GM19463 (cell line): ENCODE results near the gene SLC16A1.
"Not testable (repeated sequence)": the region's sequence is repeated elsewhere in the genome, so short reads cannot be mapped to it uniquely, and the experiment has no call there.

ENCODE experiments used
- ATAC-seq: cut with Tn5 transposase; IDR thresholded peaks from one replicate; pipeline ENCODE4 v1.9.1; 2021; ENCODE audit warnings: mild to moderate bottlenecking, moderate library complexity; ENCODE audit not compliant: unreplicated experiment

SLC16A1 gene

GRCh38 chr1:112926858-112927257 lies 29.1 kb downstream of the SLC16A1 start:
- no peak for ATAC-seq

GRCh38 chr1:112925015-112925414 lies 31.0 kb downstream of the SLC16A1 start:
- no peak for ATAC-seq

GRCh38 chr1:112923959-112924349 lies 32.0 kb downstream of the SLC16A1 start:
- ATAC-seq = no peak

- no peak for ATAC-seq
These were observed 32.6 kb downstream of the SLC16A1 start for GRCh38 chr1:112923234-112923958.

GRCh38 chr1:112911506-112912220 lies 44.3 kb downstream of the SLC16A1 start:
- ATAC-seq = no peak

- ATAC-seq = no peak
These were observed 46.1 kb downstream of the SLC16A1 start for GRCh38 chr1:112909847-112910246.

- ATAC-seq = no peak
These were observed 49.8 kb downstream of the SLC16A1 start for GRCh38 chr1:112906150-112906698.

- no peak for ATAC-seq
These were observed 50.4 kb downstream of the SLC16A1 start for GRCh38 chr1:112905395-112906149.

- no peak for ATAC-seq
These were observed 51.1 kb downstream of the SLC16A1 start for GRCh38 chr1:112904831-112905261.

- ATAC-seq = no peak
These were observed 51.7 kb downstream of the SLC16A1 start for GRCh38 chr1:112904071-112904830.

- no peak for ATAC-seq
These were observed 53.8 kb downstream of the SLC16A1 start for GRCh38 chr1:112902221-112902620.

- ATAC-seq = no peak
These were observed 54.6 kb downstream of the SLC16A1 start for GRCh38 chr1:112901387-112901786.

GRCh38 chr1:112896783-112897182 lies 59.2 kb downstream of the SLC16A1 start:
- ATAC-seq = no peak

GRCh38 chr1:112894561-112895011 lies 61.4 kb downstream of the SLC16A1 start:
- no peak for ATAC-seq

GRCh38 chr1:112894010-112894292 lies 62.0 kb downstream of the SLC16A1 start:
- no peak for ATAC-seq

- ATAC-seq = no peak
These were observed 62.5 kb downstream of the SLC16A1 start for GRCh38 chr1:112893288-112894009.

GRCh38 chr1:112889906-112890305 lies 66.1 kb downstream of the SLC16A1 start:
- ATAC-seq = not testable (repeated sequence)

- ATAC-seq = no peak
These were observed 66.8 kb downstream of the SLC16A1 start for GRCh38 chr1:112889052-112889768.

- ATAC-seq = no peak
These were observed 67.4 kb downstream of the SLC16A1 start for GRCh38 chr1:112888630-112889029.
